ENCODE measurements around the gene ACTA2.

DNA sequence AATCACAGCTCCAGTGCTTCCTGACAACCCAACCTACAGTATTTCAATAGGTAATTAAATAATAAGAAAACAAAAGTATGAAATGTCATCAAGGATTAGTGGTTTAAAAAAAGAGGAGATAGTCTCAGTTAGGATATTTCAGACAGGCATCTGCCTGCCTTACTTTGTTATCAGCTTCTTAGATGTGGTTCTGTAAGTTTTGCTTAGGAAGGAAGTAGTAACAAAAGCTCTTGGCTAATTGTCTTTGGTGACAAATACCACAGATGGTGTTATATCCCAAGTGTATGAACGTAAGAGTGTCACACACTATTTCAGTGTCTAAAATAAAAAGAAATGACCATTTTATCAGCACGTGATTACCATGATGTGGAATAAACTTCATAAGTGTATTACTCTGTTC, 9.8 kb upstream of the ACTA2 start:
- no peak for TF ChIP-seq CTCF (conservative IDR thresholded peaks at IDR 0.05; ENCODE audit: low read depth, low read length)
- no peak for TF ChIP-seq EZH2 (IDR thresholded peaks at IDR 0.05; ENCODE audit: low read length, unreplicated experiment)
- no peak for TF ChIP-seq EZH2phosphoT487 (IDR thresholded peaks at IDR 0.05; ENCODE audit: borderline replicate concordance, low read length)
